T-helper 2 cell treated with Interferon-gamma antibody and Interleukin-4, amounts not matched to agents 100 ng/mL and 5 ng/mL, for 36 hours (primary cell): Measurements from ENCODE around the gene GALNTL6. TPM values are rescaled to one million over a fixed set of nuclear protein-coding genes. Genes with fewer than 3 reads are reported as not detected.
"Not testable (repeated sequence)": the region's sequence is repeated elsewhere in the genome, so short reads cannot be mapped to it uniquely, and the experiment has no call there.

ENCODE experiments used
- intact Hi-C: fragments of 100-400 bp; cut with micrococcal nuclease; formaldehyde crosslinking; loops from one replicate; pipeline ENCODE4 v1.15.1; 2023
- total RNA-seq: library from RNA; stranded (reverse); gene quantifications from 2 replicates; pipeline ENCODE4 v1.2.3, GENCODE V29; 2022

GALNTL6 gene
- total RNA-seq, 1 donor from 2014 or later, result not detected

GRCh38 chr4:172794307-172794703, 981.1 kb downstream of the GALNTL6 start:
- intact Hi-C loops, result no loop called here

- intact Hi-C loops, result not testable (repeated sequence)
These were observed 984.1 kb downstream of the GALNTL6 start for GRCh38 chr4:172797281-172797680.

GRCh38 chr4:172802032-172802431, 988.8 kb downstream of the GALNTL6 start:
- intact Hi-C loops, result no loop called here

GRCh38 chr4:172806841-172807240, 993.6 kb downstream of the GALNTL6 start:
- intact Hi-C loops, result no loop called here

- intact Hi-C loops, result no loop called here
These were observed 995.0 kb downstream of the GALNTL6 start for GRCh38 chr4:172808196-172808595.

- intact Hi-C loops, result no loop called here
These were observed 996.1 kb downstream of the GALNTL6 start for GRCh38 chr4:172809319-172809718.

GRCh38 chr4:172813359-172813923, 1000.2 kb downstream of the GALNTL6 start:
- intact Hi-C loops, result no loop called here

- intact Hi-C loops, result no loop called here
These were observed 1002.4 kb downstream of the GALNTL6 start for GRCh38 chr4:172815499-172816164.

- intact Hi-C loops, result no loop called here
These were observed 1005.7 kb downstream of the GALNTL6 start for GRCh38 chr4:172818901-172819300.

- intact Hi-C loops, result no loop called here
These were observed 1006.1 kb downstream of the GALNTL6 start for GRCh38 chr4:172819353-172819752.

GRCh38 chr4:172822331-172822730, 1009.1 kb downstream of the GALNTL6 start:
- intact Hi-C loops, result no loop called here

- intact Hi-C loops, result no loop called here
These were observed 1013.1 kb downstream of the GALNTL6 start for GRCh38 chr4:172826346-172826745.

- intact Hi-C loops, result no loop called here
These were observed 1013.7 kb downstream of the GALNTL6 start for GRCh38 chr4:172826861-172827260.

GRCh38 chr4:172830295-172830764, 1017.1 kb downstream of the GALNTL6 start:
- intact Hi-C loops, result loop anchor here (5.0 kb wide), 1 partner anchor 983 kb away; no protein-coding TSS in a partner anchor

- intact Hi-C loops, result no loop called here
These were observed 1023.5 kb downstream of the GALNTL6 start for GRCh38 chr4:172836661-172837060.

GRCh38 chr4:172838111-172838510, 1024.9 kb downstream of the GALNTL6 start:
- intact Hi-C loops, result no loop called here

- intact Hi-C loops, result no loop called here
These were observed 1025.7 kb downstream of the GALNTL6 start for GRCh38 chr4:172838943-172839342.

GRCh38 chr4:172842779-172843178, 1029.6 kb downstream of the GALNTL6 start:
- intact Hi-C loops, result no loop called here

GRCh38 chr4:172843192-172843591, 1030.0 kb downstream of the GALNTL6 start:
- intact Hi-C loops, result no loop called here

- intact Hi-C loops, result no loop called here
These were observed 1031.4 kb downstream of the GALNTL6 start for GRCh38 chr4:172844556-172844955.

GRCh38 chr4:172845281-172845680, 1032.1 kb downstream of the GALNTL6 start:
- intact Hi-C loops, result no loop called here

- intact Hi-C loops, result no loop called here
These were observed 1037.6 kb downstream of the GALNTL6 start for GRCh38 chr4:172850838-172851237.

GRCh38 chr4:172851534-172851933, 1038.3 kb downstream of the GALNTL6 start:
- intact Hi-C loops, result no loop called here
